ENCODE data around the gene AGTR2. TPM values are rescaled to one million over a fixed set of nuclear protein-coding genes. Genes with fewer than 3 reads are reported as not detected.
"Not testable (repeated sequence)": the region's sequence is repeated elsewhere in the genome, so short reads cannot be mapped to it uniquely, and the experiment has no call there.

The AGTR2 gene
- total RNA-seq, 2 donors from 2014 or later = not detected

DNA sequence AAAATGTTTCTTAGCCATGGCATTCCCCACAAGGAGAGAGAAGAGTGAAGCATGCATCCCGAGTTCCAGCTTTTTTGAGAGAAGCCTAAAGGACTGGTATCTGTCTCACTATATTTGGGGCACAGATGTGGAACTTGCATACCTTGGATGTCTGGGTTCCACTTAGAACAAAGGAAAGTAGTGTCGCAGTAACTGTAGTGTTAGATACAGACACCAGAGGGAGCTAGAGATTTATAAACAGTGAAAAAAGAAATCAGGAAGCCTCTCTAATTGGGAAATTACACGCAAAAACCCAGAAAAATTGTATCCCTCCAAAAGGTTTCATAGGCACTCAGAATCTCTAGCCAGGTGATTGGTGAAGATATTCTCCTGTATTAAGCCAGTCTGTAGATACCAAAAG is 34.4 kb downstream of the AGTR2 start:
- Mint-ChIP-seq H3K9me3 (no peaks in the 10 kb centered on the region), H3K4me3 (no peak overlapping the region), H3K27ac (no peak overlapping the region), H3K36me3 (ENCODE audit: low read depth) (no peaks in the 10 kb centered on the region), H3K4me1 (peaks cover 34% of the 10 kb centered on the region), H3K27me3 (ENCODE audit: insufficient read depth) (peaks cover 16% of the 10 kb centered on the region)
- Histone ChIP-seq H3K4me1 (ENCODE audit: control insufficient read depth, insufficient read depth, low read length) (no peaks in the 10 kb centered on the region), H3K36me3 (ENCODE audit: control insufficient read depth, insufficient read depth, low read length) (no peaks in the 10 kb centered on the region), H3K27ac (ENCODE audit: low read depth, low read length) (no peak overlapping the region), H3K9ac (ENCODE audit: extremely low read depth, low read length, poor library complexity, severe bottlenecking) (no peak overlapping the region), H3K27me3 (ENCODE audit: control insufficient read depth, insufficient read depth, low read length, poor library complexity, severe bottlenecking) (peaks cover 8% of the 10 kb centered on the region), H3K9me3 (ENCODE audit: control insufficient read depth, low read length) (no peaks in the 10 kb centered on the region), H3K4me3 (ENCODE audit: low read length) (no peak overlapping the region)
- WGBS, 2 experiments (ENCODE audit: insufficient coverage in 1 of 2, insufficient read length in 1 of 2) = 3% methylated on average over 3 of the region's 3 CpGs; no CpG with 5 or more reads in 1 of the 2 experiments
- TF ChIP-seq, protein P1, sequence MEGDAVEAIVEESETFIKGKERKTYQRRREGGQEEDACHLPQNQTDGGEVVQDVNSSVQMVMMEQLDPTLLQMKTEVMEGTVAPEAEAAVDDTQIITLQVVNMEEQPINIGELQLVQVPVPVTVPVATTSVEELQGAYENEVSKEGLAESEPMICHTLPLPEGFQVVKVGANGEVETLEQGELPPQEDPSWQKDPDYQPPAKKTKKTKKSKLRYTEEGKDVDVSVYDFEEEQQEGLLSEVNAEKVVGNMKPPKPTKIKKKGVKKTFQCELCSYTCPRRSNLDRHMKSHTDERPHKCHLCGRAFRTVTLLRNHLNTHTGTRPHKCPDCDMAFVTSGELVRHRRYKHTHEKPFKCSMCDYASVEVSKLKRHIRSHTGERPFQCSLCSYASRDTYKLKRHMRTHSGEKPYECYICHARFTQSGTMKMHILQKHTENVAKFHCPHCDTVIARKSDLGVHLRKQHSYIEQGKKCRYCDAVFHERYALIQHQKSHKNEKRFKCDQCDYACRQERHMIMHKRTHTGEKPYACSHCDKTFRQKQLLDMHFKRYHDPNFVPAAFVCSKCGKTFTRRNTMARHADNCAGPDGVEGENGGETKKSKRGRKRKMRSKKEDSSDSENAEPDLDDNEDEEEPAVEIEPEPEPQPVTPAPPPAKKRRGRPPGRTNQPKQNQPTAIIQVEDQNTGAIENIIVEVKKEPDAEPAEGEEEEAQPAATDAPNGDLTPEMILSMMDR (conservative IDR thresholded peaks at IDR 0.05) = peak; percentile 93
- DNase-seq = no peak

DNA sequence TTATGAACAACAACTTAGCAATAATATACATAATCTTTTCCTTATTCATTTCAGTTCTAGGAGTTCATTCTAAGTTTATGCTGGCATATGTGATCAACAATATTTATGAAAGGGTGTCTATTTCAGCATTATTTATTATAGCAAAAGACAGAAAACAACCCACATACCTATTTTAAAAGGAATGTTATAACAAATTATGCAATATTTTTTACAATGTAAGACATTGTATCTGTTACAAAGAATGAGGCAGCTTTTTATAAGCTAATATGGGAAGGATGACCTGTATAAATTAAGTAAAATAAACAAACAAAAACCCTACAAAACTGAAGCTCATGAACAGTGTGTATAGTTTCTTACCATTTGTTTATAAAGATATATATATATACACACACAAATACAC is 42.7 kb downstream of the AGTR2 start:
- H3K4me1 ChIP-seq (ENCODE audit: control insufficient read depth, insufficient read depth, low read length) = no peaks in the 10 kb centered on the region
- no peaks in the 10 kb centered on the region for H3K36me3 ChIP-seq (ENCODE audit: control insufficient read depth, insufficient read depth, low read length)
- peaks cover 7% of the 10 kb centered on the region for H3K9me3 Mint-ChIP-seq
- no peaks in the 10 kb centered on the region for H3K27me3 ChIP-seq (ENCODE audit: control insufficient read depth, insufficient read depth, low read length, poor library complexity, severe bottlenecking)
- H3K4me1 Mint-ChIP-seq = no peaks in the 10 kb centered on the region
- H3K4me3 Mint-ChIP-seq = no peak overlapping the region
- no peak overlapping the region for H3K4me3 ChIP-seq (ENCODE audit: low read length)
- H3K9me3 ChIP-seq (ENCODE audit: control insufficient read depth, low read length) = no peaks in the 10 kb centered on the region
- no peaks in the 10 kb centered on the region for H3K36me3 Mint-ChIP-seq (ENCODE audit: low read depth)
- no peak overlapping the region for H3K27ac ChIP-seq (ENCODE audit: low read depth, low read length)
- DNase-seq = no peak
- H3K27ac Mint-ChIP-seq = no peak overlapping the region
- TF ChIP-seq, protein P1 (conservative IDR thresholded peaks at IDR 0.05) = no peak
- H3K9ac ChIP-seq (ENCODE audit: extremely low read depth, low read length, poor library complexity, severe bottlenecking) = no peak overlapping the region
- no peaks in the 10 kb centered on the region for H3K27me3 Mint-ChIP-seq (ENCODE audit: insufficient read depth)

DNA sequence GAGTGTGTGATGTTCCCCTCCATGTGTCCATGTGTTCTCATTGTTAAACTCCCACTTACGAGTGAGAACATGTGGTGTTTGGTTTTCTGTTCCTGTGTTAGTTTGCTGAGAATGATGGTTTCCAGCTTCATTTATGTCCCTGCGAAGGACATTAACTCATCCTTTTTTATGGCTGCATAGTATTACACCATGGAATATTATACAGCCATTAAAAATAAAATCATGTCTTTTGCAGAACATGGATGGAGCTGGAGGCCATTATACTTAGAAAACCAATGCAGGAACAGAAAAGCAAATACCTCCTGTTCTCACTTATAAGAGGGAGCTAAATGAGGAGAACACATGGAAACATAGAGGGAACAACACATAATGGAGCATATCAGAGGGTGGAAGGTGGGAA is 46.5 kb downstream of the AGTR2 start:
- H3K27ac Mint-ChIP-seq; H3K4me3 Mint-ChIP-seq; H3K36me3 Mint-ChIP-seq (ENCODE audit: low read depth); DNase-seq; H3K9me3 ChIP-seq (ENCODE audit: control insufficient read depth, low read length); H3K27me3 Mint-ChIP-seq (ENCODE audit: insufficient read depth); H3K36me3 ChIP-seq (ENCODE audit: control insufficient read depth, insufficient read depth, low read length); H3K4me1 Mint-ChIP-seq; H3K9ac ChIP-seq (ENCODE audit: extremely low read depth, low read length, poor library complexity, severe bottlenecking); H3K27me3 ChIP-seq (ENCODE audit: control insufficient read depth, insufficient read depth, low read length, poor library complexity, severe bottlenecking); H3K4me3 ChIP-seq (ENCODE audit: low read length); H3K4me1 ChIP-seq (ENCODE audit: control insufficient read depth, insufficient read depth, low read length); H3K27ac ChIP-seq (ENCODE audit: low read depth, low read length): not testable (repeated sequence)
- peaks cover 16% of the 10 kb centered on the region for H3K9me3 Mint-ChIP-seq
- WGBS, 2 experiments (ENCODE audit: insufficient coverage in 1 of 2, insufficient read length in 1 of 2) = no CpG with 5 or more reads among the region's 2 CpGs
